ENCODE data around the gene PITRM1. TPM values are rescaled to one million over a fixed set of nuclear protein-coding genes. Genes with fewer than 3 reads are reported as not detected.
A peak's percentile ranks its signal among the peaks of the same experiment; 100 is the strongest.
"Not testable (repeated sequence)": the region's sequence is repeated elsewhere in the genome, so short reads cannot be mapped to it uniquely, and the experiment has no call there.

The PITRM1 gene
- total RNA-seq, 1 donor from 2014 or later: 60.2 TPM

DNA sequence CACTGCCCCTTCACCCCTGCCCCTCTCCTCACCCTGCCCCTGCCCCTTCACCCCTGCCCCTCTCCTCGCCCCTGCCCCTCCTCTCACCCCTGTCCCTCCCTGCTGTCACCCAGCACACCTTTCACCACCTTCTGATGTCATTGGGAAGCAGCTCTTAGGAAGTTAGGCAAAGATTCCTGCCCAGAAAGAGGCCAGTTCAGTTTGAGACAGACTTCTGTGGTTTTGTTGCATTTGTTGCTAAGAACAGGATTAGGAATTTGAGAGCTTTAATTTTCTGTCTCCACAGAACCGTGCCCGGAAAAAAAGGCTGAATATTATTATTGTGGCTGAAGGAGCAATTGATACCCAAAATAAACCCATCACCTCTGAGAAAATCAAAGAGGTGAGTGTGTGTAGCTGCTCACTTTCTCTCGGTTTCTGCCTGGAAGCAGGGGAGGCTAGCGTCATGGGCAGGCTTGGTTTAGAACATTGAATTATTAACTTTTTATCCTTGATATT lies 65.6 kb downstream of the PITRM1 start:
- TF ChIP-seq, protein P1, sequence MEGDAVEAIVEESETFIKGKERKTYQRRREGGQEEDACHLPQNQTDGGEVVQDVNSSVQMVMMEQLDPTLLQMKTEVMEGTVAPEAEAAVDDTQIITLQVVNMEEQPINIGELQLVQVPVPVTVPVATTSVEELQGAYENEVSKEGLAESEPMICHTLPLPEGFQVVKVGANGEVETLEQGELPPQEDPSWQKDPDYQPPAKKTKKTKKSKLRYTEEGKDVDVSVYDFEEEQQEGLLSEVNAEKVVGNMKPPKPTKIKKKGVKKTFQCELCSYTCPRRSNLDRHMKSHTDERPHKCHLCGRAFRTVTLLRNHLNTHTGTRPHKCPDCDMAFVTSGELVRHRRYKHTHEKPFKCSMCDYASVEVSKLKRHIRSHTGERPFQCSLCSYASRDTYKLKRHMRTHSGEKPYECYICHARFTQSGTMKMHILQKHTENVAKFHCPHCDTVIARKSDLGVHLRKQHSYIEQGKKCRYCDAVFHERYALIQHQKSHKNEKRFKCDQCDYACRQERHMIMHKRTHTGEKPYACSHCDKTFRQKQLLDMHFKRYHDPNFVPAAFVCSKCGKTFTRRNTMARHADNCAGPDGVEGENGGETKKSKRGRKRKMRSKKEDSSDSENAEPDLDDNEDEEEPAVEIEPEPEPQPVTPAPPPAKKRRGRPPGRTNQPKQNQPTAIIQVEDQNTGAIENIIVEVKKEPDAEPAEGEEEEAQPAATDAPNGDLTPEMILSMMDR (IDR thresholded peaks at IDR 0.05): no peak
- DNase-seq (no peak), ATAC-seq (peak in 1 of 2 donors; percentile 13)
- Histone ChIP-seq H3K27ac (peak overlapping the region; percentile 39), H3K27me3 (ENCODE audit: low read depth) (no peaks in the 10 kb centered on the region), H3K36me3 (peaks cover 22% of the 10 kb centered on the region), H3K9me3 (no peaks in the 10 kb centered on the region), H3K4me1 (no peaks in the 10 kb centered on the region), H3K4me3 (no peak overlapping the region)
- intact Hi-C loops (cut with DNase I): no loop called here

DNA sequence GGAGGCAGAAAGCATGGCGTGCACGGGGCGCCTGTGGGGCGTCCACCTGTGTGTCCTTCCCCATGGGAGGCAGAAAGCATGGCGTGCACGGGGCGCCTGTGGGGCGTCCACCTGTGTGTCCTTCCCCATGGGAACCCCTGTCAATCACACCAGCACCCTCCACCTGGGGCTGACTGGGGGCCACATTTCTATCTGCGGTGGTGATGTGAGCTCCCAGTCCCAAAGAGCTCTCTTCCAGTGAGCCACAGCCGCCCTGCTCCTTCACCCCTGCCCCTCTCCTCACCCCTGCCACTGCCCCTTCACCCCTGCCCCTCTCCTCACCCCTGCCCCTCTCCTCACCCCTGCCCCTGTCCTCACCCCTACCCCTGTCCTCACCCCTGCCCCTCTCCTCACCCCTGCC lies 66.3 kb downstream of the PITRM1 start:
- H3K4me1 ChIP-seq; DNase-seq; H3K27ac ChIP-seq; intact Hi-C loops (cut with DNase I); H3K9me3 ChIP-seq; H3K4me3 ChIP-seq; ATAC-seq; H3K27me3 ChIP-seq (ENCODE audit: low read depth): not testable (repeated sequence)
- peaks cover 22% of the 10 kb centered on the region for H3K36me3 ChIP-seq

DNA sequence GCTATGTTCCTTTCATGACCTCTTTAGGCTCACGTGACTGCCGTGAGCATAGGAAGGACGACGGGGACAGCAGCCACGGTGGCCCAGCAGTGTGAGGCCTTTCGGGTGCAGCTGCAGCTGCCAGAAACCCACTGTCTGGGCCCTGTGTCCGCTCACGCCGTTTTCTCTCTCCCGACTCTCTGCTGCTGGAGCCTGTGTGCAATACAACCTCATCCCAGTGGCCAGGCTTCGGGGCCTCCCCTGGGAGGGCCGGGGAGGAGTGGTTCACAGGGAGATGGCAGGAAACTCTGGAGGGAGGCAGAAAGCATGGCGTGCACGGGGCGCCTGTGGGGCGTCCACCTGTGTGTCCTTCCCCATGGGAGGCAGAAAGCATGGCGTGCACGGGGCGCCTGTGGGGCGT lies 66.7 kb downstream of the PITRM1 start:
- no peaks in the 10 kb centered on the region for H3K27me3 ChIP-seq (ENCODE audit: low read depth)
- H3K4me1 ChIP-seq: no peaks in the 10 kb centered on the region
- no peak overlapping the region for H3K4me3 ChIP-seq
- peaks cover 22% of the 10 kb centered on the region for H3K36me3 ChIP-seq
- ATAC-seq: no peak
- H3K9me3 ChIP-seq: no peaks in the 10 kb centered on the region
- intact Hi-C loops (cut with DNase I): no loop called here
- no peak for DNase-seq
- no peak overlapping the region for H3K27ac ChIP-seq
- TF ChIP-seq, protein P1 (IDR thresholded peaks at IDR 0.05): no peak

DNA sequence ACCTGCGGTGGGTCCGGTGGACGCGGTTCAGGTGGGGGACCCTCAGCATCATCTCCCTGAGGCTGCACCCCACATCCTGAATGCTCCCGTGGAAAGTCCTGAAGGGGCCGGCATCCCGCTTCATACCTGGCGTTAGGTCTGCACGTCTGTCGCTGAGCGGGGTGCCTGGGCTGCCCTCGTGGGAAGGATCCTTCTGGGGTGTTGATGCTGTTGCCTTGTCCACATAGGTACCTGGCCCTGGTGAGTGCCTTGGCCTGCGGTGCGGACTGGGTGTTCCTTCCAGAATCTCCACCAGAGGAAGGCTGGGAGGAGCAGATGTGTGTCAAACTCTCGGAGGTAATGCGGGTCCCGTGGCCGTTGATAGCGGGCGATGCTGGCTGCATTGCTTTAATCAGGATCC lies 67.4 kb downstream of the PITRM1 start:
- Histone ChIP-seq H3K4me1 (no peaks in the 10 kb centered on the region), H3K9me3 (no peaks in the 10 kb centered on the region), H3K4me3 (no peak overlapping the region), H3K36me3 (peaks cover 22% of the 10 kb centered on the region), H3K27me3 (ENCODE audit: low read depth) (no peaks in the 10 kb centered on the region), H3K27ac (no peak overlapping the region)
- TF ChIP-seq, protein P1 (IDR thresholded peaks at IDR 0.05): no peak
- DNase-seq (no peak), ATAC-seq (no peak)
- intact Hi-C loops (cut with DNase I): no loop called here

DNA sequence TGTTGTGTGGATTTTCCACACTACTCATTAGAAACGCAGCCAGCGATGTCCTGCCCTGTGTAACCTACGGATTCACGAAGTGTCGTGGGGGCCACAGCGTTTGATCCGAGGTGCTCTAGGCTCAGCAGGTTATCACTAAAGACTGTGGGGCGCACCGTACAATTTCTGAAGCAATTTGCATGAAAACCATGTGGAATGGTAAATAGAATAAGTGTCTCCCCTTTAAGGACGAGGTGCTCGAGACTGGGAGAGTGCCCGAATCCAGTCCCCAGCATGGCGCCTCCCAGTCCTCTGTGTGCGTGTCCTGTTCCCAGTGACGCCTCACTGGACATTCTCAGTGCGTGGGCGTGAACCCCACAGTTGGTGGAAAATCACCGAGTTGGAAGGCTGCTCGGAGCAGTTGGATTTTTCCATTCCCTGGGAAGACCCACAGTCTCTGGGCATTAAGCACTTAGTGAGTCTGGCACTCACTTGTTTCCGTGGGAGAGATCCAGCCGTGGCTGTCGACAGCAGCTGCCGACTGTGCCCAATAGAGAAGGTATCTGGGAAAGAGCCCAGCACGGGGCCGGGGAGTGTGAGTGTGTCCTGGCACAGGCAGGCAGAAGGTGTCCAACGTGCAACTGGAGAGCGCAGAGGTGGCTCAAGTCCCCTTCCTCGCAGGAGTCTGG lies 68.2 kb downstream of the PITRM1 start:
- Histone ChIP-seq H3K9me3 (no peaks in the 10 kb centered on the region), H3K4me3 (no peak overlapping the region), H3K36me3 (peaks cover 22% of the 10 kb centered on the region), H3K27ac (no peak overlapping the region), H3K4me1 (no peaks in the 10 kb centered on the region), H3K27me3 (ENCODE audit: low read depth) (no peaks in the 10 kb centered on the region)
- ATAC-seq (no peak), DNase-seq (no peak)
- TF ChIP-seq, protein P1 (IDR thresholded peaks at IDR 0.05): no peak
- intact Hi-C loops (cut with DNase I): no loop called here

DNA sequence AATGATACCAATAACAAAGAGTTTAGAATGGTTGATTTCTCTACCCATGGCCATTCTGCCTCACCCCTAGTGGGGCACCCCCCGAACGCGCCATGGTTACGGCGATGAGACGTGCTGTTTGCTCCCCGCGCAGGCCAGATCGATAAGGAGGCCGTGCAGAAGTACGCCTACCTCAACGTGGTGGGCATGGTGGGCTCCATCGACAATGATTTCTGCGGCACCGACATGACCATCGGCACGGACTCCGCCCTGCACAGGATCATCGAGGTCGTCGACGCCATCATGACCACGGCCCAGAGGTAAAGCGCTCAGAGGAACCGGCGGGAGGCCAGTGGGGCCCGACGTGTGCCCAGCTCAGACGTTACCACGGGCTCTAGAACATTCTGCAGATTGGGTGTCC lies 68.9 kb downstream of the PITRM1 start:
- Histone ChIP-seq H3K9me3 (no peaks in the 10 kb centered on the region), H3K36me3 (peaks cover 14% of the 10 kb centered on the region), H3K4me1 (no peaks in the 10 kb centered on the region), H3K27me3 (ENCODE audit: low read depth) (no peaks in the 10 kb centered on the region), H3K4me3 (no peak overlapping the region), H3K27ac (no peak overlapping the region)
- ATAC-seq (no peak), DNase-seq (no peak)
- intact Hi-C loops (cut with DNase I): no loop called here
- TF ChIP-seq, protein P1 (IDR thresholded peaks at IDR 0.05): no peak

Data from lower lobe of right lung (tissue), 2 donors.